Activated CD4-positive, alpha-beta T cell treated with anti-CD3 and anti-CD28 coated beads, Interleukin-2, amount 10 ng/mL, durations not matched to agents 24 days and 14 days (primary cell): Measurements from ENCODE around the gene SNCB. TPM values are rescaled to one million over a fixed set of nuclear protein-coding genes. Genes with fewer than 3 reads are reported as not detected.

Source experiments
- DNase-seq: peaks from one replicate; pipeline ENCODE4 v3.0.0; 2022
- H3K27ac Mint-ChIP-seq: one replicate; pipeline ENCODE4 v1.8.0; 2022; ENCODE audit warnings: mild to moderate bottlenecking, mixed read lengths
- H3K27me3 Mint-ChIP-seq: one replicate; pipeline ENCODE4 v1.8.0; 2022; ENCODE audit warnings: mixed read lengths
- H3K36me3 Mint-ChIP-seq: one replicate; pipeline ENCODE4 v1.8.0; 2022; ENCODE audit warnings: low read depth, mild to moderate bottlenecking, mixed read lengths
- H3K4me1 Mint-ChIP-seq: one replicate; pipeline ENCODE4 v1.8.0; 2021; ENCODE audit warnings: mixed read lengths
- H3K4me3 Mint-ChIP-seq: one replicate; pipeline ENCODE4 v1.8.0; 2022; ENCODE audit warnings: mild to moderate bottlenecking, moderate library complexity, mixed read lengths
- H3K9me3 Mint-ChIP-seq: one replicate; pipeline ENCODE4 v1.8.0; 2021; ENCODE audit warnings: mixed read lengths
- intact Hi-C: fragments of 100-400 bp; cut with micrococcal nuclease; formaldehyde crosslinking; loops from one replicate; pipeline ENCODE4 v1.15.1; 2023
- total RNA-seq: library from RNA; stranded (reverse); gene quantifications from 2 replicates; pipeline ENCODE4 v1.2.3, GENCODE V29; 2022

The SNCB gene
- not detected in 2 replicates for total RNA-seq

DNA sequence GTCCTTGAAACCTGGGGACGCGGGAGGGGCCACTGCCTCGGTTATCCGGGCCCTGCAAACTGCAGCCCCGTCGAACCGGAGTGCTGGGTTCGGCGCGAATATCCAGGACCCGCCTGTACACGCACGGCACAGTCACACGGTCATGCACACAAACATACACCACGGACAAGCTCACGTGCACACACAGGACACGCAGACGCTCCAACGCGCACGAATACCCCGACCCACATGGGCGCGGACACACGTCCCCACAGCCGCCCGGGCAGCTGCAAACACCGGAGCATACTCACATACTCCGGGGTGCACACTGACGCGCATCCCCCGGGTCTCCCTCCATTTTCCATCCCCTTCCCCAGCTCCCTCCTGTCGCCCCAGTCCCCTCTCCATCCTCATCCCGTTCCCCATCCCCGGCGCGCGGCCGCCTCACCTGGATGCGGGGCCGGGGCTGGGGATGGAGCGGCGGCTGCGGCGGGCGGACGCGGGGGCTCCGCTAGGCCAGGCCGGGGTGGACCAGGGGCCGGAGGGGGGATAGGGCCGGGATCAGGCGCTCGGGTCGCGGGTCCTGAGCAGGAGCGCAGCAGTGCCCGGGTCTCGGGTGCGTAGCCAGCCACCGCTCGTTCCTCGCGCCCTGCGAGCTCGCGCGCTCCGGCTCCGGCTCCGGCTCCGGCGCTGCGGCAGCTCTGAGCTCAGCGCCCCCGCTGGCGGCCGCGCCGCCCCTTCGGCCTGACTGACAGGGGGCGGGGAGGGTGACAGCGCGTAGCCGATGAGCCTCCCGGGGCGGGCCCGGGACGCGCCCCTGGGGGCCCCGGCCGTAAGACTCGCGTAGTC, at the start of gene SNCB, which contains the start of gene EIF4E1B:
TSS of gene SNCB (minus strand) at position 682 of the 828 bp plus-strand sequence. CDS start 880 bp downstream, outside the sequence.
TSS of gene EIF4E1B (plus strand) at position 823 of the 828 bp plus-strand sequence. CDS start 12,113 bp downstream, outside the sequence.
- Mint-ChIP-seq H3K4me3 (peak within 1 kb of the TSS; percentile 51), H3K4me1 (peaks cover 9% of the 10 kb centered on the region), H3K9me3 (no peaks in the 10 kb centered on the region), H3K27me3 (peaks cover 80% of the 10 kb centered on the region), H3K27ac (peak within 1 kb of the TSS; percentile 53), H3K36me3 (no peaks in the 10 kb centered on the region)
- DNase-seq = peak; percentile 85
- intact Hi-C loops = no loop called here

DNA sequence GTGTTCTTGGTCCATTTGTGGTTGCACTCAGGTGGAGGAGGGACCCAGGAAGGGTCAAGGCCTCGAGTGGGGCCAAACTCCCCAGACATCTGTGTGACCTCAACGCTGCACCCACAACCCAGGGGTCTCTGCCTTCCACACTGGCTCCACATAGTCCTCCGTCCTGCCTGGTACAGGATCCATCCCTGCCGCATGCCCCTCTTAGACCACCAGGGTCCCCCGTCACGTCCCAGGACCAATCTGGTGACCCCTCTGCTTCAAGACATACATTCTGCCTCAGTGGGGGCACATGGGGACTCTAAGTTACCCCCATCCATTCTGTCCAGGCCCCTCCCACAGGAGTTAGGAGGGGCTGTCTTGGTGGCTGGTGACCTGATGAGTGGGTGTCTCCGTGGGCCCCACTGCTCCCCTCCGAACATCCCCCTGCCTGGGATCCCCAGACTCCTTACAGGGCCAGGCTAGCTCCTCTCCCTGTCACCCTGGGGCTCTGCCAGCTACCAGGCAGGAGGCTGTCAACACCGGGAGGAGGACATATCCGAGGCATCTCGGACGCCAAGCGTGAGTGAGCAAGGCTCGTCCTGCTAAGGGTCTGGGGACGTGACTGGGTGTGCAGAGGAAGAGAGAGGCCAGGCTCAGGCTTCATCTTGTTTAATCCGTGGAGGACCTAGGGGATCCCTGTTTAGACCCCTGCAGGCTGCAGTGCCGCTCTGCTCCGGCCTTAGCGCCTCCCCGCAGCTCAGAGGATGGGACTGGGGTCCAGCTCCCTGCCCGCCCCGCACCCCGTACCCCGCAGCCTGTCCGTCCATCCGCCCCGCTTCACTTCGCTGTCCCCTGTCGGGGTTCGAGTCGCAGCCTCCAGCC, 49.3 kb upstream of the SNCB start:
- no peaks in the 10 kb centered on the region for H3K36me3 Mint-ChIP-seq
- intact Hi-C loops = no loop called here
- DNase-seq = no peak
- no peak overlapping the region for H3K4me3 Mint-ChIP-seq
- no peaks in the 10 kb centered on the region for H3K9me3 Mint-ChIP-seq
- H3K27me3 Mint-ChIP-seq = peaks cover 46% of the 10 kb centered on the region
- no peak overlapping the region for H3K27ac Mint-ChIP-seq
- no peaks in the 10 kb centered on the region for H3K4me1 Mint-ChIP-seq

DNA sequence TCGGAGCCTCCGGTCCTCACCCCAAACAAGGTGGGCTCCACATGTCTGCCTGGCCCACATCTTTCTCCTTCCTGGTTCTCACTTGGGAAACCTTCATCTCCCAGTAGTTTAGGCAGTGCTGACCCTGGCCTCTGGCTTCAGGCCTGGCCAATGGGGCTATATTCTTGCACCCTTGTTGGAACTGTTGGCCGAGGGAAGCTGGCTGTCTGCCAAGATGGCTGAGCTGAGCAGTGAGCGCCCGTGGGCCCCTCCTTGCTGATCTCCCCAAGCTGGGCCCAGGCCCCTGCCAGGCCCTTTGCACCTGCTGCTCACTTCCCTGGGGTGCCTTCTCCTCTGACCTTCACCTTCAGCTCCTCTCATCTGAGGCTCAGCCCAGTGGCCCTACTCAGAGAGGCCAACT, 48.2 kb upstream of the SNCB start:
- H3K36me3 Mint-ChIP-seq = no peaks in the 10 kb centered on the region
- intact Hi-C loops = no loop called here
- H3K27me3 Mint-ChIP-seq = peaks cover 38% of the 10 kb centered on the region
- H3K27ac Mint-ChIP-seq = no peak overlapping the region
- H3K9me3 Mint-ChIP-seq = no peaks in the 10 kb centered on the region
- H3K4me3 Mint-ChIP-seq = no peak overlapping the region
- H3K4me1 Mint-ChIP-seq = no peaks in the 10 kb centered on the region
- no peak for DNase-seq

DNA sequence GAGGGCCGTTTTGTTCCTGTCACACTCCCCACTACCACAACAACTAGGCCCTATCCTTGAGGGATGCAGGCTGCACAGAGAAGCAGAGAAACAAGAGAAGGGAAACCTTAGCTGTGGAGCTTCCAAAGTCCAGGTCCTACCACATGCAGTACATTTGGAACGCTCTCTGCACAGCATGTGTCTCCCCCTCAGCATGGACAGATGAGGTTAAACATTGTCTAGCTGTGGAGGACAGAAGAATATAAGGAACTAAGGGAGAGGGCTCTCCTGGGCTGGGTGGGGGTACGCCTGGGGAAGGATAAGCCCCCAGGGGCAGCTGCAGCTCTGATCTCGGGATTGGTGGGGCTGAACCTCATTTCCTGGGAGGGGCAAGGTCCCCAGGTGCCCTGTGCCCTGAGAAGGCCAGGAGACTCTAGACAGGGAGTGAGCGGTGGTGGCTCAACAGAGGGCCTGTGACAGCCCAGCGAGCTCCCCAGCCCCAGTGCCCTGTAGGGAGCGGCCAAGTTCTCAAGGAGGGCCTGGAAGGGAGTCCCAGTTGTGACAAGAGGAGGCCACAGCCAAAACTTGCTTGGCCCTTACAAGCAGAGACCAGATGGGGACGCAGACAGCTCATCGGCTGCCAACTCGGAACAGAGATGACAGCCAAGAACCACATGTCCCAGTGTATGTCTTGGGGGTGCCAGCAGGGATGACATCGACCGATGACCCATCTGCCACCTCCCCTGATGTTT, 47.0 kb upstream of the SNCB start:
- DNase-seq = no peak
- intact Hi-C loops = no loop called here
- no peak overlapping the region for H3K27ac Mint-ChIP-seq
- no peaks in the 10 kb centered on the region for H3K36me3 Mint-ChIP-seq
- no peaks in the 10 kb centered on the region for H3K4me1 Mint-ChIP-seq
- H3K27me3 Mint-ChIP-seq = peaks cover 34% of the 10 kb centered on the region
- H3K4me3 Mint-ChIP-seq = no peak overlapping the region
- no peaks in the 10 kb centered on the region for H3K9me3 Mint-ChIP-seq

DNA sequence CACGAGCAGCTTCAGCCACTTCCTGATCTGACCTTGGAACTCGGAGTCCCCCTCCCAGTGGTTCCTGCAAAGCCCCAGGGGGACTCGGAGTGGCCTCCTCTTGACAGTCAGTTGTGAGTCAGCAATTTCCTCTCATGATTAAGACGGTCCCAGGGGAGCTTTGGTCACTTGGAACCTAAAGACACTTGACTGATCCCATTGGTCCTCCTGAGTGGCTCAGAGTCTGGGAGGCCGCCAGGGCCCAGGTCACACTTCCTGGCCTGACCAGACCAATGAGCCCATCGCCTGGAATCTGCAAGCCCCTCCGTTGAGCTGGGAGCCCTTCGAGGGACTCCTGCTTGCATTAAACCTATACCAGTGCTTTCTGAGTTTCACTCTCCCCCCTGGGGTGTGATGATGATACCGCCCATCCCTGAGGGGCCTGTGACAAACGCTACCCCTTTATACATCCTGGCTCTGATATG, 46.1 kb upstream of the SNCB start:
- no peaks in the 10 kb centered on the region for H3K36me3 Mint-ChIP-seq
- peaks cover 27% of the 10 kb centered on the region for H3K27me3 Mint-ChIP-seq
- H3K4me1 Mint-ChIP-seq = no peaks in the 10 kb centered on the region
- no peak overlapping the region for H3K27ac Mint-ChIP-seq
- no peak overlapping the region for H3K4me3 Mint-ChIP-seq
- no peaks in the 10 kb centered on the region for H3K9me3 Mint-ChIP-seq
- DNase-seq = no peak
- intact Hi-C loops = no loop called here

DNA sequence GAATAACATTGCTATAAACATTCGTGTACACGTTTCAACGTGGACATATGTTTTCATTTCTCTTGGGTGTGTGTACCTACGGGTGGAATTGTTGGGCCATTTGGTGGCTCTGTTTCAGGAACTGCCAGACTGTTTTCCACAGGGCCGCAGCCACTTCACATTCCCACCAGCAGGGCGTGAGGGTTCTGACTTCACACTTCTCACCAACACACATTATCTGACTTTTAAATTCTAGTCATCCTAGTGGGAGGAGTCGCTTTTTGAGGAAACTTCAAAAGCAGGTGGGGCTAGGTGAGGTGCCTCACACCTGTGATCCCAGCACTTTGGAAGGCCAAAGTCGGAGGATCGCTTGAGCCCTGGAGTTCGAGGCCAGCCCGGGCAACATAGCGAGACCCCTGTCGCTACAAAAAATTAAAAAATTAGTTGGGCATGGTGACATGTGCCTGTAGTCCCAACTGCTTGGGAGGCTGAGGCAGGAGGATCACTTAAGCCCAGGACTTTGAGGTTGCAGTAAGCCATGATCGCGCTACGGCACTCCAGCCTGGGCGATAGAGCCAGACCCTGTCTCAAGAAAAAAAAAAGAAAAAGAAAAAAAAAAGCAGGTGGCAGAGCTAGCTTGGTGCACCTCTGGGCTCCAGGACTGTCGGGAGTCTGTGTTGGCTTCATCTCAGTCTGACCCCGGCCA, 45.5 kb upstream of the SNCB start:
- intact Hi-C loops = no loop called here
- H3K4me1 Mint-ChIP-seq = no peaks in the 10 kb centered on the region
- H3K27ac Mint-ChIP-seq = no peak overlapping the region
- no peaks in the 10 kb centered on the region for H3K9me3 Mint-ChIP-seq
- no peak overlapping the region for H3K4me3 Mint-ChIP-seq
- DNase-seq = no peak
- H3K27me3 Mint-ChIP-seq = peaks cover 24% of the 10 kb centered on the region
- H3K36me3 Mint-ChIP-seq = no peaks in the 10 kb centered on the region

DNA sequence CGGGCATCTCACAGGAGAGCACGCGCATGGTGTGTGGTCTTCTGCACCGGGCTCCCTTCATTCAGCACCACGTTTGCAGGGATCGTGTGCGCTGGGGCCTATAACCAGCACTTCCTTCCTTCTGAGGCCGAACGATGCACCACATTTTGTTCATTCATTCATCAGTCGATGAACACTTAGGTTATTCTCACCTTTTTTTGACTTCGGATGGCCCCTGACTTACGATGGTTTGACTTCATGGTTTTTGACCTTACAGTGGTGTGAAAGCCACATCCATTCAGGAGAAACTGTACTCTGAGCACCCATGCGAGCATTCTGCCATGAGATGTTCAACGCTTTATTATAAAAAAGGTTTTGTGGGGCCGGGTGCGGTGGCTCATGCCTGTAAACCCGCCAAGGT, 44.5 kb upstream of the SNCB start:
- no peak overlapping the region for H3K27ac Mint-ChIP-seq
- H3K36me3 Mint-ChIP-seq = no peaks in the 10 kb centered on the region
- intact Hi-C loops = no loop called here
- DNase-seq = no peak
- no peak overlapping the region for H3K4me3 Mint-ChIP-seq
- H3K27me3 Mint-ChIP-seq = peaks cover 22% of the 10 kb centered on the region
- H3K4me1 Mint-ChIP-seq = no peaks in the 10 kb centered on the region
- no peaks in the 10 kb centered on the region for H3K9me3 Mint-ChIP-seq

DNA sequence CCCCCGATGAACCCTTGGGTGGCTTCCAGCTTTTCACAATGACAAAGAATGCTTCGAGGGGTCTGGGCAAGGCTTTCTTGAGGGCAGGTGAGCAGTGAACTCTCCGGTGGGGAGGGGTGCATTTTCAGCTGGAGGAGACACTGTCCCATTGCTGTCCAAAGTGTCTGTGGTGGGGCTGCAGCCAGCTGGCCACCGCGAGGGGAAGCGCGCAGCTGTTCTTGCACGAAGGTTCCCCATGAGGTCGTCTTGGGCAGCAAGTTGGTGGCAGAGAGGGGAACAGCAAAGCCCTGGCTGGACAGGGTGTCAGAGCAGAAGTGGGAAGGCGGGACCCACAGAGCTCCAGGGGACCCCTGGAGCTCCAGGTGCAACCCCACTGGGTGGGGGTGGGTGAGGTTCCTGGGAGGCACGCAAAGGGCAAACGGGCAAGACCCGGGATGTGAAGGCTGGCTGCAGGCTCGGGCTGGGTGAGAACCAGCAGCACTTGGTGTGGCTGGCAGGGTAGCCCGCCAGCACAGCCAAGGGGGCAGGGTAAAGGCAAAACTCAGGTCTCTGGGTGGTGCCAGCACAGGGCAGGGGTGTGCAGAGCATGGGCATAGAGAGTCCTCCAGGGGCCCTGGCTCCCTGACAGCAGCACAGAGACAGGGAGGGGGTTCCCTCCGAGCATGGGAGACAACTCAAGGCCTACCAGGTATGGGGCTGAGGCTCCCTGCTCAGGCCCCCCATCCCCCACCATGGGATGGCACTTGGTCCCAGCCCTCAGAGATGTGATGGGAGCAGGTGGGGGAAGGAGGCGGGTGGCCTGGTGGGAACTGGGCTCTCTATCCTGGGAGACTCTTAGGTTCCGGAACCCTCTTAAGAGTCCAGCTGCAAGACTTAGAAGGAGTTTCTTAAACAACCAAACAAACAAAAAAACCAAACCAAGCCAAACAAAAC, 43.6 kb upstream of the SNCB start:
- Mint-ChIP-seq H3K4me1 (no peaks in the 10 kb centered on the region), H3K9me3 (no peaks in the 10 kb centered on the region), H3K36me3 (no peaks in the 10 kb centered on the region), H3K27ac (no peak overlapping the region), H3K4me3 (no peak overlapping the region), H3K27me3 (peaks cover 16% of the 10 kb centered on the region)
- no peak for DNase-seq
- intact Hi-C loops = no loop called here

DNA sequence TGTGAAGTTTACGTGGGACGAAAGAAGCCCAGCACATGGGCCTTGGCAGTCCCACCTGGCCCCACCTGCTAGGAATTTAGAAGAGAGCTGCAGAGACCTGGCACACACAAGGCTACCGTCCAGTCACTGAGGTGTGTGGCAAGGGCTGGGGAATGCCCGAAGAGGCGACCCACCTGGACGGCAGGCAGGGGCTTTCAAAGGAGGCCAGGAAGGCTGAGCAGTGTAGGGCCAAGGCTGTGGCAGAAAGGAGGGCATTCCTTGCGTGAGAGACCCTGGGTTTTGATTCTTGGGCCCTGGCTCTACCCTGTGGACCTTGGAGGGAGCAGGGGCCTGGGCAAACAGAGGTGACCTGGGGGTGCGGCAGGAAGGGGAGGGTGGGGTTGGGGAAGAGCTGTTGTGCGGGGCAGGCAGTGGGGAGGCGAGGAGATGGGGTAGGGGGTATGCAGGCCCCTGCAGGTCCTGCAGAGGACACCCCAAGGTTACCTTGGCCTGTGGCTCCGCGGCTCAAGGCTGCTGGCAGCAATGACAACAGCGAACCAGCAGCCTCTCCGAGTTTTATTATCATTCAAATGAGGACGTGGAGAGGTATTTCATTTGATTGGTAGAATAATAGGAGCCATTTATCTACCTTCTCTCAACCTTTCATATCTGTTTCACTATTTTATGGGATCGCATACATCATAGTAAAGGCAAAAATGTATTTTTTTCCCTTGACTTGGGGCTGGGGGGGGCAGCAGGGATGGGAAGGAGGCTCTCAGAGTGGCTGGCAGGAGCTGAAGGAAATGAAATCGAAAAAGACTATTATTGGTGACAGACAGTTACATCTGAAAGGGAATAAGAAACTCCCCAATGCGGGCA, 41.8 kb upstream of the SNCB start:
- DNase-seq = no peak
- Mint-ChIP-seq H3K4me1 (no peaks in the 10 kb centered on the region), H3K36me3 (no peaks in the 10 kb centered on the region), H3K9me3 (no peaks in the 10 kb centered on the region), H3K4me3 (no peak overlapping the region), H3K27ac (no peak overlapping the region), H3K27me3 (peaks cover 16% of the 10 kb centered on the region)
- intact Hi-C loops = no loop called here

DNA sequence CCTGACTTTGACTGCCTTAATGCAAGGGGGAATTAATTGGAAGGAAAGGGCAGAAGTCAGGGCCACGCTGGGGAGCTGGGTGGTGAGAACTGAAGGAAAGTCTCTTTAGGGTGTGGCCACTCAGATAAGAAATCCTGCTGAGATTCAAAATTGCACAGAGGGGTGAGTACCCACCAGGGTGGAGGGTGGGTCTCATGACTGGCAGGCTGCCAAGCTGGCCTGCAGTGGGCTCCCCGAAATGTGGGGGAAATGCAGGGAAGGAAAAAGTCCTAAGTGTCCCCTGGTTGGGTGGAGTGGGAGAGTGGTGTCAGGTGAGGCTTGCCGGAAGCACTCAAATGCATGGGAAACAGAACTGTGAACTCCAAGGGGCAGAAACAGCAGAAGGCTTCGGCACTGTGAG, 41.1 kb upstream of the SNCB start:
- H3K4me3 Mint-ChIP-seq = no peak overlapping the region
- no peak for DNase-seq
- H3K9me3 Mint-ChIP-seq = no peaks in the 10 kb centered on the region
- H3K4me1 Mint-ChIP-seq = no peaks in the 10 kb centered on the region
- H3K27me3 Mint-ChIP-seq = peaks cover 18% of the 10 kb centered on the region
- H3K36me3 Mint-ChIP-seq = no peaks in the 10 kb centered on the region
- intact Hi-C loops = no loop called here
- H3K27ac Mint-ChIP-seq = no peak overlapping the region

DNA sequence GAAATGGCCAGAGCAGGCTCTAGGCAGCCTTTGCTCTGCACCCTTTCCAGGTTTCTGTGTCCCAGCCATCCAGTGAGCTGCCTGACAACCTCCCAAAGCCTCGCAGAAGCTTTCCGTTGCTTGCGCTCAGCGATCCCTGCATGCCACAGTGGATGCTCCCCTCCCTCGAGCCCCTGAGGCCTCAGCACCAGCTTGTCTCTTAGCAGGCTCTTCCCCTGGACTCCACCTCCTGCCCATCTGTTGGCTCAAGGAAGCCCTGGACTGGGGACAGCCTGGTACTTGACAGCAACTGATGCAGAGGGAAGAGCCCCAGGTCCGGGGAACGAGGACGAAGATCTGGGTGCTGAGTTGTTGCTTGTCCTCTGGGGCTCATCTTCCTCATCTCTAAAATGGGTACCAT, 40.1 kb upstream of the SNCB start:
- Mint-ChIP-seq H3K4me3 (no peak overlapping the region), H3K36me3 (no peaks in the 10 kb centered on the region)
- intact Hi-C loops = no loop called here

DNA sequence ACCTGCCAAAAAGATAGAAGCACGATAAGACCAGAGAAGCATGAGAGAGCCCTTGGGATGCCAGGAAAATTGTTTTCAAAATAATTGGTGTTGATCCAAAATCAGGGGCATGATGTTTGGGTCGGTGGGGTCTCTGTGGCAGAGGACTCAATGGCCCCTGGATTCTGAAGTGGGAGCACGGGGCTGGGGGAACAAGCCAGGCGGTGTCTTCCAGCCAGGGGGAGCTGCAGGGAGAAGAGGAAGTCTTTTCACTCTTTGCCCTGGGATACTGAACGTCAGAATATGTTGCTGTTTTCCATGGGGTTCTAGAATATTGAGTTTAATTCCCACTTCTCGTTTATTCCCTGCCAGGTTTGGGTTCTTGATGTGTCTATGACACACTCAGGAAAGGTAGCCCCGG, 37.3 kb upstream of the SNCB start:
- intact Hi-C loops = no loop called here
- Mint-ChIP-seq H3K36me3 (no peaks in the 10 kb centered on the region), H3K9me3 (no peaks in the 10 kb centered on the region), H3K27me3 (peaks cover 26% of the 10 kb centered on the region), H3K4me1 (no peaks in the 10 kb centered on the region), H3K27ac (no peak overlapping the region), H3K4me3 (no peak overlapping the region)
- no peak for DNase-seq

More for the DNA sequence above, 40.1 kb upstream of the SNCB start:
- Mint-ChIP-seq H3K27me3 (peaks cover 18% of the 10 kb centered on the region), H3K4me1 (no peaks in the 10 kb centered on the region), H3K27ac (no peak overlapping the region), H3K9me3 (no peaks in the 10 kb centered on the region)
- DNase-seq = no peak
